Measurements from ENCODE around the gene CYB5A.
"Not testable (repeated sequence)": the region's sequence is repeated elsewhere in the genome, so short reads cannot be mapped to it uniquely, and the experiment has no call there.

Gene CYB5A

DNA sequence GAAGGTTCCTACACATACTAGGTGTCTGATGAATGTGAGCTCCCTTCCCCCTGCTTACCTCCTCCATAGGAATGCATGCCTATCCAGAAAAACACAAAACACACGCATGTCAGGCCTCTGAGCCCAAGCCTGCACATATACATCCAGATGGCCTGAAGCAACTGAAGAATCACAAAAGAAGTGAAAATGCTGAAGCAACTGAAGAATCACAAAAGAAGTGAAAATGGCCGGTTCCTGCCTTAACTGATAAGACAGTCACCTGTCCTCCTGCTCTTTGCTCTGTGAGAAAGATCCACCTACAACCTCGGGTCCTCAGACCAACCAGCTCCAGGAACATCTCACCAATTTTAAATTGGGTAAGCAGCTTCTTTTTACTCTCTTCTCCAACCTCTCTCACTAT is 1.2 kb upstream of the CYB5A start:
- not testable (repeated sequence) for DNase-seq

DNA sequence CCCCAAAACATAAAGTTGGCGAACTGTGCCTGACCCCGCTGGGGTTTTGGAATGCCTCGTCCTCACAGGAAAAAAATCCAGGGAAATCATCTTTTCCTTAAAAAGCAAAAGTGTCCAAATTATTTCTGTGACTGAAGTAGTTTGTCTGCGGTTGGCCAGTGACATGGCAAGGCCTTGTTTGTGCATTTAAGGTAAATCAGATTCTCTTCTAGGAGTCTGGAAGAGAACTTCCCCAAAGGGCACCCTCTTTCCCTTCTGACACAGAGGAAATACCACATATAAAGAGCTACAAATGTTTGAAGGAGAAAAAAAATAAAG is 737 bp upstream of the CYB5A start:
- DNase-seq, result no peak

DNA sequence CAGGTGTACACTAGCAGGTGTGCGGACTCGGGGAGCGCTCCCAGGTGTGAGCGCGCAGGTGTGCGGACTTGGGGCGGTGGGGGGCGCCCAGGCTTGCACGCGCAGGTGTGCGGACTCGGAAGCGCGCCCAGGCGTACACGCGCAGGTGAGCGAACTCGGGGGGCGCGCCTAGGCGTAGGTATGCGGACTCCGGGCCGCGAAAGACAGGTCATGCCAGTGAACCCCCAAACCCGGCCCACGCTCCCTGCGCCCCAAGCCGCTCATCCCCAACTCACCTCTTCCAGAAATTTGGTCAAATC is 342 bp downstream of the CYB5A start:
- DNase-seq, result no peak

DNA sequence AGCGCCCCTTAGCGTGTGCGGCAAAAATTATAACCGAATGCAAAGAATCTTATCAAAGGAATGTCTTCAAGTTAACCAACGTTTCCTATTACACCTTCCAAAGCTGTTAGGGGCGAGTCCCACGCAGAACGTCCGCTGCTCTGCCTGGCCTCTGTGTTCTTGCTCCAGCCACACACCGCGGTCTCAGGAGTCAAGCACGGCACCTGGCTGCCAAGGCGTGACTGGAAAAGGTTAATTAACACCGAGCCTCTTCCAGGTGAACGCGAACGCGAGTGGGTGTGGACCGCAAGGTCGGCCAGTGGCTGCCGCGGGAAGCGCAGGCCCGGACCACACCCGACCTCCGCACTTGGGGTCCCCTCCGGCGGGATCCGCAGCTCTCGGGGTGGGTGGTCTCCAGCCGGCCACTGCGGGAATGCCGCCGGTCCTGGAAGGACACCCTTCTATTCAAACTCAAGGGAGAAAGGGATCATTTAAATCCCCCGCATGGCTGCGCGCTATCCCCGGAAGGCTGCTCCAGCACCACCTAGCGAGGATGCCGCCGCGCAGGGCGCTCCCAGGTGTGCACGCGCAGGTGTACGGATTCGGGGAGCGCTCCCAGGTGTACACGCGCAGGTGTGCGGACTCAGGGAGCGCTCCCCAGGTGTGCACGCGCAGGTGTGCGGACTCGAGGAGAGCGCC is 830 bp downstream of the CYB5A start:
- DNase-seq, result peak; percentile 30

DNA sequence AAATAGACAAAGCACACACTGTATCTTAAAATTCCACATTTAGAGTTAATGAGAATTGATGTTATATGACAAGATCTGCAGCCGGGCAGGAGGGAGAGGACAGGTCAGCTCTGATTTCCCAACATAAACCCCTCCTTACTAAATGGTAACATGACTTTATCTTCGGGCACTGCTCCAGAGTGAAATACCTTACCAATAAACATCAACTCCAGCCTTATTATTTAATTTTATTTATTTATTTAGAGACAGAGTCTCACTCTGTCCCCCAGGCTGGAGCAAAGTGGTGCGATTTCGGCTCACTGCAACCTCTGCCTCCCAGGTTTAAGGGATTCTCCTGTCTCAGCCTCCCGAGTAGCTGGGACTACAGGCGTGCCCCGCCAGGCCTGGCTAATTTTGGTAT is 1.7 kb downstream of the CYB5A start:
- no peak for DNase-seq

DNA sequence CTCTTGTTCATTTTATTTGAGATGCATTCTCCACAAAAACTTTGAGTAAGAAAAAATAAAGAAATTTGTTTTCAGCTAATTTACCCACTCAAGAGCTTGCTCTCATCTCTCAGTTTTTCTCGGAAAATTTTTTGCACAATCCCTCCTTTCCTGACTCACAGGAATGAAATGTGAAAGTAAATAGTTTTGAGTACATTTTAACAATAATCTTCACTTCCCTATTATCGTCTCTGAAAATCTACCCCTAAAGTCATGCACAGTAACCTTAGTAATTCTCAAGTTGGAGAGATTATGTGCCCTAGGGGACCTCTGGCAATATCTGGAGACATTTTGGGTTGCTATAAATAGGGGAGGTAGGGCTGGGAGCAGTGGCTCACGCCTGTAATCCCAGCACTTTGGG is 2.6 kb downstream of the CYB5A start:
- no peak for DNase-seq

DNA sequence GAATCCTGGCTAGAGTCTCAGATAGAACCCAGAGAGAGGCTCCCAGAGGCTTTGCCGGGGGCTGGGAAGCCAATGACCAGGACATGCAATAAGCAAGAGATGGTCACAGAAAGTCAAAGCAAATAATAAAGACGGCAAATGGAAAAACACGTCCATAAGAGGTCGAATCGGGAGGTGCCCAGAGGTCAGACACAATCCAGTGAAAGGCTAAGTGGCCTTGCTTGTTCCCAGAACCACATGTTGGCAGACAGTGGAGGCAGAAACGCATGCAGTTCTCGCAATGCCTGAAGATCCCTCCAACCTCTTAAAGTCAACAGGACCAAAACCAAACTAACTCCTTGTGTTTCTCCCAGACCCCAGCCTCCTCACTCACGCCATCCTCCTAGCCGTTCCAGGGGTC is 3.0 kb downstream of the CYB5A start:
- no peak for DNase-seq

DNA sequence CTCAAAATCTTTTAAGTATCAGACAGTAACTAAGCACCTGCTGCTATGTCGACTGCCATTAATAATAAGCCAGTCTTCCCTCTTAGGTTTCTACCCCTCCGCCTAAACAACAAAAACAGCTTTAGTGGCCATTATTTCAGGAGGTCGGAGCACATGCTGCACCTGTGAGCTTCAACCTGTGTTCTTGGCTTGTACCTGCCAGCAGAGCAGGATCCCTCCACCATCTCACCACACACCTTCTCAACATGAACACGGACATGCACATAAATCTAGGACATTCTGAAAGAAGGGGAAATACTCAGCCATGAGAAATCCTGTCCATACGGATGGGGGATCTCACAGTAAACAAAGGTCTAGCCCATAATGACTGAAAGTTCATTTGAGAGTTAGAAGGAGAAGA is 3.7 kb downstream of the CYB5A start:
- no peak for DNase-seq

DNA sequence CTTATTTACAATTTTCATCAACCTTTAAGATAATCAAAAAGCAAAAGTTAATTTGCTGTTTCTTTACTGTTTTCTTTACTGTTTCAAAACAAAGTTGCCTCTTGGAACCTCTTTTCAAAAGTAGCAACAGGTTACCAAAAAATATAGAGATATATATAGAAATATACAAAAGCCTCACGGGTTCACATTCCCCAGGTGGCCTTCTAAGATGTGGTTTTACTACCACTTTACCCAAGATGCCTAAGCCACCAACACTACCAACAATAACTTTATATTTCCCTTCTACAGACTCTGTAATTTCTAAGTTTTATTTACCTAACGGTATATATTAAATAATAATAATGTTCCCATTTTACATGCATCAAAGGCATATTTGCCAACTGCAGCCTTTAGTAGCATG is 4.9 kb downstream of the CYB5A start:
- DNase-seq, result no peak

DNA sequence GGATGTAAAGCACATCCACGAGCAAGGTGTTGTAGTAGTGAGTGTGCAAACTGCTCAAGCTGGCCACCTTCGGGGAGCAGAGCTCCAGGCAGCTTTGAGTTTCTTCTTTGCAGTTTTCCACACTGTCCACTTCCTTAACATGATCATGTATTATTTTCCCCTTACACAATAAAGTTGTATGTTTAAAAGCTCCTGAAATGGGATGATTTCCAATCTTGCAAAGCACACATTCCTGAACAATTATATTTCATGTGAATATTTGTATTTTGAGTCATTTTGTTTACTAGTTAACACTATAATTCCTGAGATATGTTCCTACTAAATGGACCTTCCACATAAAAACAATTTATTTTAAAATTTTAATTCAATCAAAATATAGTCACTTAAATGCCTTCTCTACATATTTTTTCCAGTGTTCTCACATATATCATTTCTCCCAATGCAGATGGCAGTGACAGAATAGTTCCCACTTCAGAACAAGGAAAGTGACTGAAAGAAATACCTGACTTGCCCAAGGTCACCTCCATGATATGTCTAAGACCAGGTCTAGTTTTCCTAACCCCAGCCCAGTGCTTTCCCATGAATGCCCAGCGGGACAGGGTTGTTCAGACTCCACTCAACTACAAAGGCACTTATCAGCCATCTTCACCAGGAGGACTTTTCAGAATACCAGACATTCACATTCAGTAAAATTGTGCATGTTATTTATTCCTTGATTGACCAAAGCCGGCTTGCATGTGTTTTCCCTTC is 5.5 kb downstream of the CYB5A start:
- no peak for DNase-seq

DNA sequence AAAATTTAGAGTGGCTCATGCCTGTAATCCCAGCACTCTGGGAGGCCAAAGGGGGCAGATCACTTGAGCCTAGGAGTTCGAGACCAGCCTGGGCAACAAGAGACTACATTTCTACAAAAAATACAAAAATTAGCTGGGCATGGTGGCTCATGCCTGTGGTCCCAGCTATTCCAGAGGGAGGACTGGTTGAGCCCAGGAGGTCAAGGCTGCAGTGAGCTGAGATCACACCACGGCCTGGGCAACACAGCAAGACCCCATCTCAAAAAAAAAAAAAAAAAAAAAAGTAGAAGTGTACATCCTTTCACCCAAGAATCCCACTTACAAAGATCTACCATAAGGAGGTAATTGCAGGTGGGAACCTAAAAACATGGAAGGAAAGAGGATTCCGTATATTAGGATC is 6.2 kb downstream of the CYB5A start:
- DNase-seq, result not testable (repeated sequence)

DNA sequence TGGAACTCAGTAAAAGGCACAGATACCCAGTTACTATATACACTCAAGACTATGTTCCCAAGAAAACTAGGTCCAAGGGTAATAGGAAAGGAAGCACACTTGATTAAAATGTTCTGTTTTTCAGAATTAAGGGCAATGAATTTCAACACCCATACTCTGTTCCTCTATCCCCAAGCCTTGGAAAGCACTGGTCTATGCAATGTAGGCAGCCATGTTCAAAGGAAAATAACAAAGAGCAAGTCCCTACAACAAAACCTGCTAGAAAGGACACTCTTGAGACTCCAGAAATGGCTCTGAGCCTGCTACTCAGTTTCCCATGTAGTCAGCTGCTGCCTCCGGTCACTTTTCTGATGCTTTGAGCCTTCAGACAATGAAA is 6.8 kb downstream of the CYB5A start:
- no peak for DNase-seq

DNA sequence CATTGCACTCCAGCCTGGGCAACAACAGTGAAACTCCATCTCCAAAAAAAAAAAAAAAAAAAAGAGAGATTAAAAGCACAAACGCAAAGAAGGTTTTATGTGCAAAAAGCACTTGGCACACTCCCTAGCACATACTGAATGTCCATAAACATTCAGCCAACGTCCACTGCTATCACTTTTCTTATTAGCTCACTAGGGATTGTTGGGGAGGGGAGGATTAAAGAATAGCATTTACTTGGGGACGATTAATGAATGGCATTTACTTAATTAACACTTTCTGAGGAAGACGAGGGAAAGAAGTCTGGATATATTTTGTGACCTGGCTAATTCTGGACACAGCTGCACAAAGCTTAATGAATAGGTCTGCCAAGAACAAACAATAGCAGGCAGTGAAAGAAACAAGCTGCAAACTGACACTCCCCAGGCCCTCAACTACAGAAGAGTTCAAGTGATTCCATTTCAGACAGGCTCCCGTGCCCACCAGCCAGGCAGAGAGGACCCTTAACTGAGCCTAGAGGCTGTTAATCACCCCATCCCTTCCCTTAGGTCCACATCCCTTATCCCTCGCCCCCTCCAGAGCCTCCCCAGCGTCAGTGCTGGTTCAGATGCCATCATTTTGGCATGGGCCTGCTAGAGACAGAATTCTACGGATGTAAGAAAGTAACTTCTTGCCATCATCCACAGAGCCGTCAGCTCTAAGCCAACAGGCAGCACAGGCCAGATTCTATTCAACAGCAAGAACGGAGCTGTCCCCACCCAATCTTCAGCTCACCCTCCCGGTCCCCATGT is 7.4 kb downstream of the CYB5A start:
- DNase-seq, result no peak

DNA sequence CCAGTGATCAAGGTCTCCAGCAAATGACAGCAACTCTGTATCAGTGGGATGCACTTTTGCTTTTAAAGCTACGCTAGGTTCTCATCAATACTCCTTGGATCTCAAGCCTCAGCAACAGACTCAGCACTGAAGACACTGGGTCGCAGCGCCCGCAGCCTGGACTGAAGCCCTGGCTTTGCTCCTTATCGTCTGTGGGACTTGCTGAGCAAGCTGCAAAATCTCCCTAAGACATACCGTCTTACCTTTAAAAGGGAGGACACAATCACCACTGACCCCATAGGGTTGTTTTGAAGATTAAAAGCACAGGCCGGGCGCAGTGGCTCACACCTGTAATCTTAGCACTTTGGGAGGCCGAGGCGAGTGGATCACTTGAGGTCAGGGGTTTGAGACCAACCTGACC is 8.1 kb downstream of the CYB5A start:
- DNase-seq, result no peak

DNA sequence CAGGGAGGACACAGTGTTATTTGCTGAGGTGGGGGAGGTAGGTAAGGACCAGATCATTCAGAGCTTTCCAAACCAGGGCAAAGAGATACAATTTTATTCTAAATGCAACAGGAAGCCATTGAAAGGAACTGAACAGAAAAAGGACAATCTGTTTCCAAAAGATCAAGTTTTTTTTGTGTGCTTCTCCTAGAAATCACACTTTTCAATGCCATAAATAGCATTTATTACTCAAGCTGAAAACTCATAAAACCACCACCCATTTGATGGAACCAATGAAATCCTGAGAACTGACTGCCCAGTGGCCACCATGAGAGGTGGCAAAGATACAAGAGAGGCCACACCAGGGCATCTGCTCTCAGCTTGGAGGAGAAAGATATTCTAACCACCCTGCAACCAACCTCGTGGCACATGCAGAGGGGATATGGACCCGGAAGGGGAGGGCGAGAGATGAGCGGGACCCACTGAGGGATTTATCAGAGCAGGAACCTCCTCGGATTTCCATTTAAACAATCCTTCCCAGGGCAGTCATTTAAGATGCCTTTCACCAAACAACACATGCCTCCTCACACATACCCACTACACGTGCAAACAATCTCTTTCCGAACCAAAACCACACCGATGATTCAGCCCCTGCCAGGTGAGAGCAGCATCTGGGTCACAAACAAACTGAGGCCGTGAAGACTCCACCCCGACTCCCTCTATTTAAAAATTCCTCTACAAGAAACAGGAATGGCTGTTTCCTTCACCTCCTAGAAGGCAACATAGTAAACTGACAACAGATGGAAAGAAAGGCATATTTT is 8.8 kb downstream of the CYB5A start:
- no peak for DNase-seq

DNA sequence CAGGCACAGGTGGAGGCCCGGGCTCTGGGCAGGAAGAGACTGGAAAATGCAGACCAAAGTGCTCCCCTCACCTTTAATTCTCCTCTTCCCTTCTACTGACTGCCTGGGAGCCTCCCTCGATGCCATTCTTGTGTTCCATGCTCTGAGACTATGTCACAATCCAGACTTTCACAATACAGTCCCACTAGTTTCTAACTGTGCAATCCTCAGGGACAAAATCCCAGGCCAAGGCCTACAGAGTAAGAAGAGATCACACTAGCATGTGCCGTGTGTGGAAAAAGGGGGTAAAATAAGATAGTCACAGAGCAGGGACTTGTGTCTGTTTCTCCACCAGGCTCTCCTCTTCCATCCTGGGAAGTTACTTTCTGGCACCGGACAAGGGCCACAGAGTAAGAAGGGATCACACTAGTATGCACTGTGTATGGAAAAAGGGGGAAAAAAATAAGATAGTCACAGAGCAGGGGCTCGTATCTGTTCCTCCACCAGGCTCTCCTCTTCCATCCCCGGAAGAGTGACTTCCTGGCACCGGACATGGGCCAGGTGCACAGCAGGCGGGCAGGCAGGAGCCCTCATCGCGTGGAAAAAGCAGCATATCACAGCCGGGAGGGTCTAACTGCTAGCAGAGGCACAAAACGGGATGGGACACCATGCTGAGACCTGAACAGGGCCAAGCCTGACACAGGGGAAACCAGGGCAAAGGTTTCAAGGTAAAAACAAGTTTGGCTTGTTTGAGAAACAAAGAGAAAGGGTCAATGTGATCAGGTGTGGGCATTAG is 9.6 kb downstream of the CYB5A start:
- no peak for DNase-seq

DNA sequence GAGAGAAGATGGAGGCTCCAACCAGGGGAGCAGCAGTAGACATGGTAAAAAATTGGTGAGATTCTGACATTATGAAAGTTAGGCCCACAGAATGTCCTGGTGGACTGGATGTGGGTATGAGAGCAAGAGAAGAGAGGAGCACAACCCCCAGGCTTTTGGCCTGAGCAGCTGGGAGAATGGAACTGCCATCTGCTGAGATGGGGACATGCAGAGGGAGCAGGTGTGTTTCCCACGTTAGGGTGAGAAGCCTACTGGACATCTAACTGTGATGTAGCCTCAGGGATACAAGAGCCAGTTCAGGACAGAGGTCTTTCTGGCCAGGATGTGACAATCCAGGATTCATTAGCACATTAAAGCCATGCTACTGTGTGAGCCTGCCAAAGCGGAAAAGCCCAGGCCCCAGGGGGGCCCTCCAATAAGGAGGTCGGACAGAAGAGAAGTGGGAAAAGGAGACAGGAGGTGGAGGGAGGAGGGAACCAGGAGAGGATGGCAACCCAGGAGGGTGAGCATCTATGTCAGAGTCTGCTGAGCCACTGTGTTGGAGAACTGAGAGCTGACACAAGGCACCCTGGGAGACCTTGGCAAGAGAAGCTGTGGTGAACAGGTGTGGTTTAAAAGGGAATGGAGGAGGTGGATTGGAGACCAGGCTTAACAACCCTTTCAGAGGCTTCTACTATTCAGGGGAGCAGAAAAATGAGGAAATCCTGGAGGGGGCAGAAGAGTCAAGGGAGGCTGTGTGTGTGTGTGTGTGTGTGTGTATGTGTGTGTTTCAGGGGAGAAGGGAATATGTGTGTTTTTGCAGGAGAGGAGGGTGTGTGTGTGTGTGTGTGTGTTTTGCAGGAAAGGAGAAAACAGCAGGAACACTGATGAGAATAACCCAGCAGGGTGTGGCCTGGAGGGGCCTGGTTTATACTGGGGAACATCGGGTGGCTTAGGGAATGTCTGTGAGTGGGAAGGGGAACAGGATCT is 10.5 kb downstream of the CYB5A start:
- DNase-seq, result no peak

DNA sequence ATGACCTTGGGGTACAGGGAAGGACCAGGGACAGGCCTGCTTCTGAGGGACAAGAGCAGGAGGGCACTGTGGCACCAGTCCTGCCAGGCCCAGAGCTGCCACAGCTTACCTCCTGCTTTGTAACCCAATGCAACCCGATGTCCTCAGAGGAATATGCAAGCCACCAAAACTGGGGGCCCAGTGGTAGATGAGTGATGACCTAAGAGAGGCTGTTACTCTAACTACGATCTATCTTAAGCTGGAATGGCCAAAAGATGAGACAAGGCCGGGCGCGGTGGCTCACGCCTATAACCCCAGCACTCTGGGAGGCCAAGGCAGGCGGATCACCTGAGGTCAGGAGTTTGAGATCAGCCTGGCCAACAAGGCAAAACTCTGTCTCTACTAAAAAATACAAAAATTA is 12.8 kb downstream of the CYB5A start:
- DNase-seq, result no peak

DNA sequence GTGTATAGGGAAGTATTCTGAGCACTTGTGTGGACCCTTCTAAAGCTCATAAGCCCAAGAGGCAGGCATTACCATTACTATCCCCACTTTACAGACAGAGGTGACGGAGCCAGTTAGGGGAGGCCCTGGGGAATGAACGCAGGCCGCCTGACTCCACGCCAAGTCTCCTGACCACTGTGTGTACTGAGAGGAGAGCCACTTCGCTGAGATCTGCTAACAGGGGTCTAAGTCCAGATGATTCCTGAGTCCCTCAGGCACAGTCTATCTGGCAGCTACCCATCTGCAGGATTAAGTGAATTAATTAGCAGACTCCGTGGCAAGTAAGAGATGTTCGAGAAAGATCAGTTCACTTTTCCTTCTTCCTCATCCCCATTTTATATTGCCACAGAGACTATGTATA is 13.7 kb downstream of the CYB5A start:
- no peak for DNase-seq

DNA sequence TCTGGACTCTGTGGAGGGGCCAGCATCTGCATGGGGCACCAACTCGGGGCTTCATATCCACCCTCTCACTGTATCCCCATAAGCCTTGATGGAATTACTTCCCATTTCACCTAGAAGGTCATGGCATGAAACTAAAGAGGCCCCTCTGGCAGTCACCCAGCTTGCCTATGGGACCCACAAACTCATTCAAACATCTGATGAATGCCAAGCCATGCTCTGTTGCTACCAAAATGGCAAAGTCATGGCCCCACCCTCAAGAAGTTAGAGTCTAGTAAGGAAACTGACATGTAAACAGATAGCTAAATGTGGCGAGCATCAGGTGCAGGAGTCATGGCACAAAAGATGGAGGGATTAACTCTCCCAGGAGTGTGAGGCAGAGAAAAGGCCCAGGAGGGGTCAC is 14.5 kb downstream of the CYB5A start:
- DNase-seq, result no peak

DNA sequence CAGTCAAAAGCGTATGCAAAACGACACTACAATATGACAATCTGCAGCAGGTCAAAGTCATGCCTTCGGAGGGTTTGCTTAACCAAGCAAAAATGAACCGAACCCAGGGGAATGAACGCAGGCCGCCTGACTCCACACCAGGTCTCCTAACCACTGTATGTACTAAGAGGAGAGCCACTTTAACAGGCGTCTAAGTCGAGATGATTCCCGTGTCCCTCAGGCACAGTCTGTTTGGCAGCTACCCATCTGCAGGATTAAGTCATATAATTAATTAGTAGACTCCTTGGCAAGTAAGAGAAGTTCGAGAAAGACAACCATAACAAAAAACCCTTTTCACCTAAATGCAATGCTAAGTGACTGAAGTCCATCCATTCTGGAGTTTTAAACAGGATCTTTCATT is 15.2 kb downstream of the CYB5A start:
- no peak for DNase-seq

DNA sequence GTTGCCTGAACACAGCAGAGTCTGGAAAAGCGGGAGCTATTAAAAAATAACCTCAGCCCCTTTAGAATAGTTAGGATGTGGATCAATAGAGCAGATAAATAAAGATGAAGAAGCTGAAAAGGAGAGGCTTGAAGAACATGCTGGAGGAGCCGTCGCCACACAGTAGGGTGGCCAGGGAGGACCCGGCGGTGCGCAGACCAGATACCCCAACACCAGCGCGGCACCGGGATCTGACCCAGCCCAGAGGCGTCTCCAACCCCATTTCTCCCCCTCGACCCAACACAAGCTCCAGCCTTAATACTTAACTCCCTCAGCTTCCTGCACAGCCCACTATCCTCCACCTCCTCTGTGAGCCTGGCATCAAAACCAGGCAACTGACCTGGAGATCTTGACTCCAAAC is 16.0 kb downstream of the CYB5A start:
- DNase-seq, result no peak
